GM12878 (cell line): ENCODE measurements around the gene CC2D1A. TPM values are rescaled to one million over a fixed set of nuclear protein-coding genes. Genes with fewer than 3 reads are reported as not detected.

Source experiments
- ATF7 ChIP-seq: fragments of 450-650 bp; IDR thresholded peaks from 2 replicates; pipeline ENCODE4 v1.6.1; 2016; ENCODE audit warnings: low read depth, mild to moderate bottlenecking
- BHLHE40 ChIP-seq, 2 experiments: fragments of 450-650 bp in 1 of 2; IDR thresholded peaks; 2 replicates each; pipeline ENCODE4 v1.6.1; 2011 to 2017; ENCODE audit warnings: low read depth in 2 of 2, borderline replicate concordance in 1 of 2, improper control_type of control experiment in 1 of 2, low read length in 1 of 2, mild to moderate bottlenecking in 1 of 2
- BMI1 ChIP-seq: fragments of 450-650 bp; IDR thresholded peaks from 2 replicates; pipeline ENCODE4 v1.6.1; 2016; ENCODE audit warnings: mild to moderate bottlenecking, moderate library complexity, borderline replicate concordance
- CHD2 ChIP-seq: IDR thresholded peaks from 2 replicates; pipeline ENCODE4 v1.6.1; 2011; ENCODE audit warnings: low read depth, low read length, improper control_type of control experiment, borderline replicate concordance
- ESRRA ChIP-seq: IDR thresholded peaks from 2 replicates; pipeline ENCODE4 v1.6.1; 2012; ENCODE audit warnings: mild to moderate bottlenecking, low read length, improper control_type of control experiment
- GABPA ChIP-seq: IDR thresholded peaks from 2 replicates; pipeline ENCODE4 v1.6.1; 2014; ENCODE audit warnings: antibody characterized with exemption, low read depth, mild to moderate bottlenecking, inconsistent platforms
- HCFC1 ChIP-seq: fragments of 150-350 bp; IDR thresholded peaks from 2 replicates; pipeline ENCODE4 v1.6.1; 2014; ENCODE audit warnings: low read length
- KAT2A ChIP-seq: conservative IDR thresholded peaks from 2 replicates; pipeline ENCODE4 v1.6.1; 2011; ENCODE audit warnings: low read depth, low read length; ENCODE audit not compliant: control insufficient read depth
- MEF2A ChIP-seq: IDR thresholded peaks from 2 replicates; pipeline ENCODE4 v1.6.1; 2011; ENCODE audit warnings: low read depth, mild to moderate bottlenecking, low read length, moderate library complexity; ENCODE audit not compliant: insufficient read depth
- MEF2B ChIP-seq: fragments of 450-650 bp; IDR thresholded peaks from 2 replicates; pipeline ENCODE4 v1.6.1; 2018; ENCODE audit warnings: mild to moderate bottlenecking, moderate library complexity; ENCODE audit not compliant: partially characterized antibody, poor library complexity, severe bottlenecking
- MTA2 ChIP-seq: fragments of 450-650 bp; IDR thresholded peaks from 2 replicates; pipeline ENCODE4 v1.6.1; 2016; ENCODE audit warnings: low read depth, mild to moderate bottlenecking, moderate library complexity
- MYC ChIP-seq: IDR thresholded peaks from 2 replicates; pipeline ENCODE4 v1.6.1; 2011; ENCODE audit warnings: mild to moderate bottlenecking, low read length, moderate library complexity, inconsistent platforms; ENCODE audit not compliant: insufficient read depth, insufficient replicate concordance, insufficient read length, severe bottlenecking
- NR2C2 ChIP-seq: IDR thresholded peaks from 2 replicates; pipeline ENCODE4 v1.6.1; 2011; ENCODE audit warnings: borderline replicate concordance, low read depth; ENCODE audit not compliant: control insufficient read depth, insufficient read length
- POU2F2 ChIP-seq: IDR thresholded peaks from 3 replicates; pipeline ENCODE4 v1.6.1; 2011; ENCODE audit warnings: low read depth, mild to moderate bottlenecking, low read length, borderline replicate concordance
- RB1 ChIP-seq: fragments of 450-650 bp; formaldehyde crosslinking; IDR thresholded peaks from 2 replicates; pipeline ENCODE4 v1.6.1; 2017; ENCODE audit warnings: mild to moderate bottlenecking, borderline replicate concordance
- RBBP5 ChIP-seq: fragments of 200-600 bp; sonication (generic); conservative IDR thresholded peaks from 2 replicates; pipeline ENCODE4 v1.6.1; 2016
- SRF ChIP-seq, 2 experiments: IDR thresholded peaks; 2 replicates each; pipeline ENCODE4 v1.6.1; 2011; ENCODE audit warnings: low read depth in 2 of 2, low read length in 2 of 2, mild to moderate bottlenecking in 1 of 2, moderate library complexity in 1 of 2
- STAT1 ChIP-seq: fragments of 450-650 bp; conservative IDR thresholded peaks from 2 replicates; pipeline ENCODE4 v1.6.1; 2014; ENCODE audit warnings: antibody characterized with exemption, mild to moderate bottlenecking
- TBL1XR1 ChIP-seq: IDR thresholded peaks from 2 replicates; pipeline ENCODE4 v1.6.1; 2012; ENCODE audit warnings: low read depth, low read length, improper control_type of control experiment
- ZNF207 ChIP-seq: fragments of 450-650 bp; IDR thresholded peaks from 2 replicates; pipeline ENCODE4 v1.6.1; 2014; ENCODE audit warnings: antibody characterized with exemption, mild to moderate bottlenecking, borderline replicate concordance
- ZNF24 ChIP-seq: fragments of 450-650 bp; IDR thresholded peaks from 2 replicates; pipeline ENCODE4 v1.6.1; 2017; ENCODE audit warnings: antibody characterized with exemption, mild to moderate bottlenecking
- polyA plus RNA-seq, 11 experiments: library from polyadenylated mRNA; depleted of rRNA in 4 of 11; unstranded in 6 of 11; stranded (reverse) in 5 of 11; fragments of >200 nt; fragmentation: Nextera tagmentation in 4 of 11; fragmentation: Illumina TruSeq in 1 of 11; extraction: Ambion mirVana in 4 of 11; extraction: Trizol in 1 of 11; gene quantifications; 1 replicate in 1 of 11; 2 replicates in 10 of 11; pipeline versions ENCODE4 v1.2.1 to v1.2.3, GENCODE V29; 2011 to 2016; ENCODE audit warnings: inconsistent platforms in 2 of 11, missing spikeins in 2 of 11, low read depth in 1 of 11
- total RNA-seq, 4 experiments: library from RNA; depleted of rRNA in 3 of 4; stranded (reverse); fragments of >200 nt in 3 of 4; fragmentation: Illumina TruSeq in 1 of 4; extraction: Trizol in 1 of 4; gene quantifications; 2 replicates each; pipeline versions ENCODE4 v1.2.1 to v1.2.3, GENCODE V29; 2013 to 2021
- TF ChIP-seq, protein P1 (sequence below): fragments of 450-650 bp; IDR thresholded peaks from 2 replicates; pipeline ENCODE4 v1.6.1; 2014; ENCODE audit warnings: mild to moderate bottlenecking
- TF ChIP-seq, protein P2 (sequence below): IDR thresholded peaks from 2 replicates; pipeline ENCODE4 v1.6.1; 2012; ENCODE audit warnings: mild to moderate bottlenecking, low read depth, low read length
- TF ChIP-seq, protein P3 (sequence below): IDR thresholded peaks from 2 replicates; pipeline ENCODE4 v1.6.1; 2012; ENCODE audit warnings: low read depth, low read length, improper control_type of control experiment

The CC2D1A gene
- total and polyA plus RNA-seq, 10 of the 15 experiments (the other 5 are each of a cell fraction or from before 2014, with no cell fraction given): 0.13 to 36.1 (median 16.1) TPM

DNA sequence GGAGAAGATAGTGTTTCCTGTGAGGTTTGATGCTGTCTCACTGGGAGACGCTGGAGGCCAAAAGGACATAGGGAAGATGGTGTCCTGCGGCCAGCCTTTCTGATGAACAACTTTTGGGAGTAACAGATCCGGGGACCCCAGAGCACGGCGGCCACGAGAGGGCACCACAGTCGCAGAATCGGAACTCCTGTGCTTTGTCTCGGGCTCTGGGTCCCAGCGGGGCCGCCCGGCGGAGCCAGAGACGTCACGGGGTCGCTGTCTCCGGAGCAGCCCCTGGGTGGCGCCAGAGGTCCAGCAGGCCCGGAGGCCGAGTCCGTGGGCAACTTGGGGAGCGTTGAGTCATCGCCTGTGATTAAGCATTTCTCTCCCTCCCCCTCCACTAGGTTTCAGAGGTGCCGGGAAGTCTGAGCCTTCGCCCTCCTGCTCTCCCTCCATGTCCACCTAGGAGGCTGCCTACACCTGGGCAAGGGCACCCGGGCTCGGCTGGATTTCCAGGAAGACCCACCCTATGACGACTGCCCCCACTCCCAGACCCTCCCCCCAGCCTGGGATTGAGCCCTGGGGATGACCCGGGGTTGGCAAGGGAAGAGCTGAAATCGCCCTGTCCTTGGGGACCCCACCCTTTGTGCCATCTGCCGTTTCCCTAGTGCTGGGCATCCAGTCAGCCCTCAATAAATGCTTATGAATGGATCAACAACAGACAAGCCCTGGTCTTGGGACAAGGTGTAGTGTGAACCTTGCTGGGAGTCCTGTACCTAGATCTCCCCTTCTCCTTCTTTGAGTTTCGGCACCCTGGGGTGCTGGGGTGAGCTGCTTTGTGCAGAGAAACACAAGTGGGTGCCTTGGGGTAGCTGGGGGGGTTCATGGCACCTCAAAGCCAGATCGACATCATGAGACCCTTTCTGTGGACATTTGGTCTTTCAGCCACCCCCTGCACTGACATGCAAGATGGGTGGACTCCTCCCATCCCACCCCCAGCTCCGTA, 25.6 kb upstream of the CC2D1A start (continued):
- TF ChIP-seq KAT2A (no peak), ATF7 (peak; percentile 83), BMI1 (no peak), MEF2A (peak; percentile 63; the same call in 1 of the 2 replicates), ZNF24 (0 out of 2 replicates have a peak, but pooled peaks have one; percentile 17), RB1 (peak; percentile 94; the same call in 1 of the 2 replicates), STAT1 (peak; percentile 90), ESRRA (0 out of 2 replicates have a peak, but pooled peaks have one; percentile 27), CHD2 (peak; percentile 82), NR2C2 (no peak), TBL1XR1 (no peak; the same call in 1 of the 2 replicates), MTA2 (no peak), BHLHE40 (IDR thresholded peaks at IDR 0.05; ENCODE audit: borderline replicate concordance in 1 of 2, low read depth in 2 of 2, low read length in 1 of 2) (peak; percentile 75 to 78), HCFC1 (peak; percentile 42), SRF (IDR thresholded peaks at IDR 0.05; ENCODE audit: low read depth in 2 of 2, low read length in 2 of 2) (no peak), MEF2B (peak; percentile 73), MYC (no peak), GABPA (no peak), ZNF207 (peak; percentile 93), POU2F2 (no peak), RBBP5 (no peak)
- TF ChIP-seq, protein P1, sequence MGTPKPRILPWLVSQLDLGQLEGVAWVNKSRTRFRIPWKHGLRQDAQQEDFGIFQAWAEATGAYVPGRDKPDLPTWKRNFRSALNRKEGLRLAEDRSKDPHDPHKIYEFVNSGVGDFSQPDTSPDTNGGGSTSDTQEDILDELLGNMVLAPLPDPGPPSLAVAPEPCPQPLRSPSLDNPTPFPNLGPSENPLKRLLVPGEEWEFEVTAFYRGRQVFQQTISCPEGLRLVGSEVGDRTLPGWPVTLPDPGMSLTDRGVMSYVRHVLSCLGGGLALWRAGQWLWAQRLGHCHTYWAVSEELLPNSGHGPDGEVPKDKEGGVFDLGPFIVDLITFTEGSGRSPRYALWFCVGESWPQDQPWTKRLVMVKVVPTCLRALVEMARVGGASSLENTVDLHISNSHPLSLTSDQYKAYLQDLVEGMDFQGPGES: 0 out of 2 replicates have a peak, but pooled peaks have one; percentile 47
- TF ChIP-seq, protein P2, sequence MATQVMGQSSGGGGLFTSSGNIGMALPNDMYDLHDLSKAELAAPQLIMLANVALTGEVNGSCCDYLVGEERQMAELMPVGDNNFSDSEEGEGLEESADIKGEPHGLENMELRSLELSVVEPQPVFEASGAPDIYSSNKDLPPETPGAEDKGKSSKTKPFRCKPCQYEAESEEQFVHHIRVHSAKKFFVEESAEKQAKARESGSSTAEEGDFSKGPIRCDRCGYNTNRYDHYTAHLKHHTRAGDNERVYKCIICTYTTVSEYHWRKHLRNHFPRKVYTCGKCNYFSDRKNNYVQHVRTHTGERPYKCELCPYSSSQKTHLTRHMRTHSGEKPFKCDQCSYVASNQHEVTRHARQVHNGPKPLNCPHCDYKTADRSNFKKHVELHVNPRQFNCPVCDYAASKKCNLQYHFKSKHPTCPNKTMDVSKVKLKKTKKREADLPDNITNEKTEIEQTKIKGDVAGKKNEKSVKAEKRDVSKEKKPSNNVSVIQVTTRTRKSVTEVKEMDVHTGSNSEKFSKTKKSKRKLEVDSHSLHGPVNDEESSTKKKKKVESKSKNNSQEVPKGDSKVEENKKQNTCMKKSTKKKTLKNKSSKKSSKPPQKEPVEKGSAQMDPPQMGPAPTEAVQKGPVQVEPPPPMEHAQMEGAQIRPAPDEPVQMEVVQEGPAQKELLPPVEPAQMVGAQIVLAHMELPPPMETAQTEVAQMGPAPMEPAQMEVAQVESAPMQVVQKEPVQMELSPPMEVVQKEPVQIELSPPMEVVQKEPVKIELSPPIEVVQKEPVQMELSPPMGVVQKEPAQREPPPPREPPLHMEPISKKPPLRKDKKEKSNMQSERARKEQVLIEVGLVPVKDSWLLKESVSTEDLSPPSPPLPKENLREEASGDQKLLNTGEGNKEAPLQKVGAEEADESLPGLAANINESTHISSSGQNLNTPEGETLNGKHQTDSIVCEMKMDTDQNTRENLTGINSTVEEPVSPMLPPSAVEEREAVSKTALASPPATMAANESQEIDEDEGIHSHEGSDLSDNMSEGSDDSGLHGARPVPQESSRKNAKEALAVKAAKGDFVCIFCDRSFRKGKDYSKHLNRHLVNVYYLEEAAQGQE: no peak
- TF ChIP-seq, protein P3, sequence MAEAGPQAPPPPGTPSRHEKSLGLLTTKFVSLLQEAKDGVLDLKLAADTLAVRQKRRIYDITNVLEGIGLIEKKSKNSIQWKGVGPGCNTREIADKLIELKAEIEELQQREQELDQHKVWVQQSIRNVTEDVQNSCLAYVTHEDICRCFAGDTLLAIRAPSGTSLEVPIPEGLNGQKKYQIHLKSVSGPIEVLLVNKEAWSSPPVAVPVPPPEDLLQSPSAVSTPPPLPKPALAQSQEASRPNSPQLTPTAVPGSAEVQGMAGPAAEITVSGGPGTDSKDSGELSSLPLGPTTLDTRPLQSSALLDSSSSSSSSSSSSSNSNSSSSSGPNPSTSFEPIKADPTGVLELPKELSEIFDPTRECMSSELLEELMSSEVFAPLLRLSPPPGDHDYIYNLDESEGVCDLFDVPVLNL: no peak
